Omental fat pad (tissue), 4 donors: Measurements from ENCODE around the gene DNM1L. TPM values are rescaled to one million over a fixed set of nuclear protein-coding genes. Genes with fewer than 3 reads are reported as not detected.
"Not testable (repeated sequence)": the region's sequence is repeated elsewhere in the genome, so short reads cannot be mapped to it uniquely, and the experiment has no call there.

Experiments used
- ATAC-seq: fragments of 150-250 bp; one replicate; pipeline ENCODE4 v1.9.1; 2016; ENCODE audit warnings: mild to moderate bottlenecking, moderate library complexity; ENCODE audit not compliant: low FRiP score
- DNase-seq: peaks from one replicate; pipeline ENCODE4 v3.0.0-alpha.2; 2019; ENCODE audit warnings: low spot score
- total RNA-seq, 4 donors: library from RNA; depleted of rRNA; stranded (reverse); fragments of >200 nt; gene quantifications; one replicate each; pipeline ENCODE4 v1.1.0, GENCODE V29; 2016
- TF ChIP-seq, protein P1 (sequence below), 3 donors: fragments of 450-650 bp; IDR thresholded peaks; one replicate each; pipeline ENCODE4 v1.5.1; 2016 to 2017; ENCODE audit warnings: antibody characterized with exemption in 3 of 3, mild to moderate bottlenecking in 3 of 3, moderate library complexity in 2 of 3

DNM1L gene
- total RNA-seq, 4 donors from 2014 or later: 44.7 to 87.4 (median 59.8) TPM

DNA sequence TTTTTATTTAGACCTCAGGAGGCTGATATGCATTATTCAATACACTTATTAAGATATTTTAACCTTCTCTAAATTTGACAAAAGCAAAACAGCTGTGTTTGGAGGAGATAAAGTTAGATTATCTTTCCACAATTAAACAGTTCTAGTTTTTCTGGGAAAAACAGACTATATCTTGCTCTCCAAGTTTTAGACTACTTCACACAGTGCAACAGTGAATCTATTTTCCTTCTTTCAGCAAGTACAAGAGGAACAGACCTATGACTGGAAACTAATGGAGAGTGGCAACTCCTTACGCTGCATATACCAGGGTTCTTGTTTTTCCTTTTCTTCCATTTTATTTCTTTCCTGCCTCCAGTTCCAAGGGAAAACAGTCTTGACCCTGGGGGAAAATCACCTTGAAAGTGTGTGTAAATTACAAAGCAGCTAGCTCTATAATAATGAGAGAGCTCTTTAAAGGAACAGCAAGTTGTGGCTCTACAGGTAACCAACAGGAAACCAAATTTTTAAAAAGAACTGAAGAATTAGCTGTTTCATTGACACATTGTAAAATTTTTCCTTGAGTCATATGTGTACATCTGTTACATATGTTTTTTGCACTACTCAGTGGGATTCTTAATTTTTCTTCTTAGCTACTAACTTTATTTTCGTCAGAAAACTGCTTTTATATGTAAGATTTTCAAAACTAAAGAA lies 27.4 kb downstream of the DNM1L start:
- DNase-seq (no peak), ATAC-seq (no peak)
- TF ChIP-seq, protein P1, sequence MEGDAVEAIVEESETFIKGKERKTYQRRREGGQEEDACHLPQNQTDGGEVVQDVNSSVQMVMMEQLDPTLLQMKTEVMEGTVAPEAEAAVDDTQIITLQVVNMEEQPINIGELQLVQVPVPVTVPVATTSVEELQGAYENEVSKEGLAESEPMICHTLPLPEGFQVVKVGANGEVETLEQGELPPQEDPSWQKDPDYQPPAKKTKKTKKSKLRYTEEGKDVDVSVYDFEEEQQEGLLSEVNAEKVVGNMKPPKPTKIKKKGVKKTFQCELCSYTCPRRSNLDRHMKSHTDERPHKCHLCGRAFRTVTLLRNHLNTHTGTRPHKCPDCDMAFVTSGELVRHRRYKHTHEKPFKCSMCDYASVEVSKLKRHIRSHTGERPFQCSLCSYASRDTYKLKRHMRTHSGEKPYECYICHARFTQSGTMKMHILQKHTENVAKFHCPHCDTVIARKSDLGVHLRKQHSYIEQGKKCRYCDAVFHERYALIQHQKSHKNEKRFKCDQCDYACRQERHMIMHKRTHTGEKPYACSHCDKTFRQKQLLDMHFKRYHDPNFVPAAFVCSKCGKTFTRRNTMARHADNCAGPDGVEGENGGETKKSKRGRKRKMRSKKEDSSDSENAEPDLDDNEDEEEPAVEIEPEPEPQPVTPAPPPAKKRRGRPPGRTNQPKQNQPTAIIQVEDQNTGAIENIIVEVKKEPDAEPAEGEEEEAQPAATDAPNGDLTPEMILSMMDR (IDR thresholded peaks at IDR 0.05): no peak

DNA sequence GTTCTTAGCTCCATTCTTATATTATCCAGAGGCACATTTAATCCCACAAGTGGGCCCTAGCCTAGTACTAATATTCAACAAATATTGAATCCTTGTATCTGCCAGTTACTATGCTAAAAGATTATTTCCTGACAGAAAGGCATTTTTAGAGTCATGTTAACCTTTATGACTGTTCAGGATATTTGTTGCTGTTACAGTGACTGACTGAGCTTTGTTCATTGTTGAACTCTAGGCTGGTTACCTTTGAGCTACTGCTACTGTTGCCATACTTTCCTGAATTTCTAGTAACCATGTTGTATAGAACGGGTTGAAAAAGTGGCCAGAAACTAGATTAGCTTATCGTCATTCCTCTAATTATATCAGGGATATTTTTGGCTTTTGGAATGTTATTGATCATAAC lies 29.8 kb downstream of the DNM1L start:
- ATAC-seq: no peak
- DNase-seq: no peak
- TF ChIP-seq, protein P1 (IDR thresholded peaks at IDR 0.05): no peak

DNA sequence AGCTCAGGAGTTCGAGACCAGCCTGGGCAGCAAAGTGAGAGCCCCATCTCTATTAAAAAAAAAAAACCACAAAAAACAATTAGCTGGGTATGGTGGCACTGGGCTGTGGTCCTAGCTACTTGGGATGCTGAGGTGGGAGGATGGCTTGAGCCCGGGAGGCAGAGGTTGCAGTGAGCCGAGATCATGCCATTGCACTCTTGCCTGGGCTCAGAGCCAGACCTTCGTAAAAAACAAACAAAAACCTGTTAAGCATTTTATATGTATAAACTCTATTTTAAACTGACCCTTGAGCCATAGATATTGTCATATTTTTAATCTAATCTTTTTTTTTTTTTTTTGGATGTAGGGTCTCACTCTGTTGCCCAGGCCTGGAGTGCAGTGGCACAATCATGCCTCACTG lies 35.7 kb downstream of the DNM1L start:
- TF ChIP-seq, protein P1 (IDR thresholded peaks at IDR 0.05): no peak
- DNase-seq (no peak), ATAC-seq (no peak)

DNA sequence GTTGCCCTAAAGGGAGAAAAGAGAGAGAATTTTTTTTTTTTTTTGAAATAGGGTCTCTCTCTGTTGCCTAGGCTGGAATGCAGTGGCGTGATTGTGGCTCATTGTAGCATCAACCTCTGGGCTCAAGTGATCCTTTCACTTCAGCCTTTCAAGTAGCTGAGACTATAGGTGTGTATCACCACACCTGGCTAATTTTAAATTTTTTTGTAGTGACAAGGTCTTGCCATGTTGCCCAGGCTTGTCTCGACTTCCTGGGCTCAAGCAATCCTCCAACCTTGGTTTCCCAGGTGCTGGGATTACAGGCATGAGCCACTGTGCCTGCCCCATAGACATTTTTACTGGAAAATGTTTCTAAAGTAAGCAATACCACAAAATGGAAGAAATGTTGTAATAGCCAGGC lies 39.8 kb downstream of the DNM1L start:
- no peak for ATAC-seq
- DNase-seq: no peak
- TF ChIP-seq, protein P1 (IDR thresholded peaks at IDR 0.05): no peak

DNA sequence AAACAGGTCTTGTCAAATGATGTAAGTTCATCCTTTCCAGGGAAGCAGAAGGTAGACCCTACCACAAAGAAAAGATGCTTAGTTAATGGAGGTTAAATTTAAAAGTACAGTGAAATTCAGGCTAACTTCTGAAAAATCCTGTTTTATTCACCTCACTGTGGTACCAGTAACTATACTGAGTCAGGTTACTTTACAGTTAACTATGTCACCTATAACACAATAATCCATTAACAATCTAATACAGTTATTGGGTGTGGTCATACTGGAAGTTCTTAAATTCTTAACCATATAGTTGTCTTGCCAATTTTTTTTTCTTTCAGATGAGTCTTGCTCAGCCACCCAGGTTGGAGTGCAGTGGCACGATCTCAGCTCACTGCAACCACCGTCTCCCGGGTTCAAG lies 46.2 kb downstream of the DNM1L start:
- DNase-seq, ATAC-seq: not testable (repeated sequence)

DNA sequence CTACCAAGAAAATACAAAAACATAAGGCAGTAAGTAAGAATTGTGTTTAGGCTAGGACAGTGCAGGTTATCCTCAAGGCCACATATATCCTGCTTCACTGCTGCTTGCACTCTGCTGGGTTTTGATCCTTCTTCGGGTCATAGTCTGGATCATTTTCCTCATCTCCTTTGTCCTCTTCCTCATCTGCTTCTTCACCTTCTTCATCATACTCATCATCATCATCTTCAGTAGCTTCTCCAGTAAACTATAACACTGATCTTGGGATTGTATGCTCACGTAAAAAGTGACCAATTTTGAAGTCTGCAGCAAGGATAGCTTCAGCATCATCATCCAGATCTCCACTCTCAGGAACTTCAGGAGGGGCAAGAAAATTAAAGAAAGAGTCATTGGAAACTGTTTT lies 47.2 kb downstream of the DNM1L start:
- TF ChIP-seq, protein P1 (IDR thresholded peaks at IDR 0.05): no peak
- DNase-seq (no peak), ATAC-seq (no peak)

DNA sequence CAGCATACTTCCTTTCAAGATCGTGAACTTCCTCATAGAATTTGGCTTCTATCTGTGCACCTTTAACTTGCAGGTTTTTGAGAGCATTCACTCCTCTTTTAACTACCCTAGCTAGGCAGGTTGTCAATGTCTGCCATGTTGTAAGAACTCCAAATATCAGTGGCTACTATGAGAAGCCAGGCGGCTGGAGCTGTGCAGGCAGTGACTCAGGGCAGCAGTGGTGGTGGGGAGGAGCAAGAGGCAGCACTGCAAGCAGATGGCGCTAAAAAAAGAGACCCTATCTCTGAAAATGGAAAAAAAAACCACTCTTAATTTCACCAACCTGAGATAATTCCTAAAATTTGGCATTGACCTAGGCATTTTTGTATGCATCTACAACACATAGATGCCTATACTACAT lies 48.1 kb downstream of the DNM1L start:
- DNase-seq (no peak), ATAC-seq (no peak)
- TF ChIP-seq, protein P1 (IDR thresholded peaks at IDR 0.05): no peak
